GM21390 (cell line): ENCODE data around the gene TNFAIP8.
A peak's percentile ranks its signal among the peaks of the same experiment; 100 is the strongest.

Experiments used
- ATAC-seq: cut with Tn5 transposase; IDR thresholded peaks from one replicate; pipeline ENCODE4 v1.9.1; 2021; ENCODE audit not compliant: unreplicated experiment

Gene TNFAIP8

GRCh38 chr5:119328753-119329602 lies 26.8 kb upstream of the TNFAIP8 start:
- ATAC-seq = no peak

GRCh38 chr5:119329666-119330065 lies 26.2 kb upstream of the TNFAIP8 start:
- no peak for ATAC-seq

DNA sequence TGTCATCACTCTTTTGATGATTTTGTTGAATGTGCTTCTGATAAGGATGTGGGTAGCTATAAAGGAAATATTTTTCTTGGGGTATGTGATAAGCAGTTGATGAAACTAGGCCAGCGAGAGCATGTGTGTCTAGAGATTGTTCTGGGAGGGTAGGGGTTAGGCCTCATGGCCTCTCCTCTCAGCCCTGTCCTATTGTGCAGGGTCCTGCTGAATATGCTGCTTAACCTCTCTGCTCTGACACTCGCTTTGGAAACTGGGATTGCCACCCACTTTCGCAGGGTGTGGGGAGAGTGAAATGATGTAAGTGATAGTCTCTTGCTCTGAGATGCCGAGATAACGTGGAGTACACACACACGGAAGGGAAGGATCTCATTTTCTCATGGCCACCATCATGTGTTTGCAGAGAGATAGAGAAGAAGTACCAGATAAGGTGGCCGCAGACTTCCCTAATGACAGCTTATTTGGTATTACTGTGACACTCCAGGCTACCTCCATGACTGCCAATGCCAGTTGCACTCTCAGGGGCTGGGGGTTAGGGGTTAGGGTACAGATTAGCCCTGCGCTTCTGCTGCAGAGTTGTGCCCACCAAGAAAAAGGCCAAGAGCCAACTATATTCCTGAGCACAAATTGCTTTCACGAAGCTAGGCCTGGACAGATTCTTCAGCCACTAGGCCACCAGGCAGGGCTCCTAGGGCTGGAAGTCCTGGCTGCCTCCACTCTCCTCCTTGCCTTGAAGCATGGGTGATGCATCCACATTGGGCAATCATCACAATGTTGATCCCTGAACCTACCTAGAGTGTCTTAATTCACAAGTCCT lies 25.2 kb upstream of the TNFAIP8 start:
- ATAC-seq = no peak

DNA sequence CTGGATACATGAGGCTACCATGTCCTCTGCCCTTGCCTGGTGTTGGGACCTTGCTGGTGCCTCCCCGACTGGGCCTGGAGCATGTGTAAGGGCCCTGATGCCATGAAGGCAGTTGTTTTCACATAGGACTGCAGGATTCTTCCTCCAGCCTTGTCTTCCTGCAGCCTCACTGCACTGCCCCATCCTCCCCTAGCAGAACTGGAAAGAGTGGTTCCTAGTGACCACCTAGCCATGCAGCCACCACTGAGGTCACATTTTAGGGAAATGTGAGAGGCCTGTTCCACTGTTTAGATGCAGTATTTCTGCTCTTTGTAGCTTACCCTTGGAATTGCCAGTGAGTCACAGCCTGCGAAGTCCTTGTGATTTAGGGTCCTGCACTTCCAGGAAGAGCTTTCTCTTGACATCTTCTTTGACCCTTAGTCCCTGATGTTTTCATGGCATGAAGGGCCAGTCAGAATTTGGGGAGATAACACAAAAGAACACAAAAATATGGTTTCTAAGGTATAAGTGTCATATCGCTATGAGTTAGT lies 24.2 kb upstream of the TNFAIP8 start:
- no peak for ATAC-seq

DNA sequence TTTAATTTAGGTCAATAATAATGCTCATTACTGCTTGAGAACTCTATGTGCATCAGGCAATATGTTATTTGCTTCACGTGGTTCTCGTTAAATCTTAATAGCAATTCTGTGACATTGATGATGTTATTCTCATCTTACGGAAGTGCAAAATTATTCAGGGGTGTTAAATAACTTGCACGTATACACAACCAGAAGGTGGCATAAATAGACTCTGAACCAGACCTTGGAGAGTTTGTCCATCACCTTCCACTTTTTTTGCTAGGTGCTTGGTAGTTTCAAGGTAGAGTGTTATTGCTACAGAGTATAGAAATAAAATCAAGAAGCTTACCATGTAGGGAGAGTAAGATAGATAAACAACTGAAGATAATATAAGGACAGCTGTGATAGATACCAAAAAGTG lies 23.6 kb upstream of the TNFAIP8 start:
- ATAC-seq = peak; percentile 2

GRCh38 chr5:119332978-119333401 lies 22.8 kb upstream of the TNFAIP8 start:
- ATAC-seq = peak; percentile 29

GRCh38 chr5:119333421-119333851 lies 22.4 kb upstream of the TNFAIP8 start:
- peak; percentile 16 for ATAC-seq

- ATAC-seq = no peak
These were observed 20.6 kb upstream of the TNFAIP8 start for GRCh38 chr5:119335261-119335677.

- ATAC-seq = no peak
These were observed 19.6 kb upstream of the TNFAIP8 start for GRCh38 chr5:119336262-119336661.

- ATAC-seq = no peak
These were observed 18.8 kb upstream of the TNFAIP8 start for GRCh38 chr5:119336845-119337580.

DNA sequence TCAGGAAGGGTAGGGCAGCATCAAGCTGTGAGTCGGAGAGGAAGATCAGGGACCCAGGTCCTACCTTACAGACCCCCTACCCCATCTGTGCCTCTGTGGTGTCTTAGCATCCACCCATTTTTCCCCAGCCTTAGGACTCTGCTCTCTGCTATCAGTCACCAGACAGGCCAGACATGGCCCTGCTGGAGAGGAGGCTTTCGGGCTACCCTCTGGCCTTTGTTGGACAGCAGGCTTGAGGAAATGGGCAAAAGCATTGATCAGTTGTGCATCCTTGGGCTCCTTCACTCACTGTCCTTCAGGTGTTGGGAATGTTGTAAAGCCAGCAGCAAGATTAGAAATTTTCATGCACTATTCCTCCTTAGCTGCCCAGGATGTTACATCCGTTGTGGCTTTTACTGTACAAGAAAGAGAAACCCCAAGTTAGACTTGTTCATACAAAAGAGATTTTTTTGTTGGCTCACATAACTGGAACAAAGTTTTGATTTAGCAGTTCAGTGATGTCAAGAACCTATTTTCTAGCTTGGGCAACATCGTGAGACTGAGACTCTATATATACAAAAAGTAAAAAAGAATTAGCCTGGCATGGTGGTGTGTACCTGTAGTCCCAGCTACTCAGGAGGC lies 17.4 kb upstream of the TNFAIP8 start:
- ATAC-seq = no peak

GRCh38 chr5:119339344-119339743 lies 16.5 kb upstream of the TNFAIP8 start:
- no peak for ATAC-seq

- peak; percentile 7 for ATAC-seq
These were observed 15.9 kb upstream of the TNFAIP8 start for GRCh38 chr5:119339965-119340364.

- peak; percentile 53 for ATAC-seq
These were observed 15.1 kb upstream of the TNFAIP8 start for GRCh38 chr5:119340597-119341218.

DNA sequence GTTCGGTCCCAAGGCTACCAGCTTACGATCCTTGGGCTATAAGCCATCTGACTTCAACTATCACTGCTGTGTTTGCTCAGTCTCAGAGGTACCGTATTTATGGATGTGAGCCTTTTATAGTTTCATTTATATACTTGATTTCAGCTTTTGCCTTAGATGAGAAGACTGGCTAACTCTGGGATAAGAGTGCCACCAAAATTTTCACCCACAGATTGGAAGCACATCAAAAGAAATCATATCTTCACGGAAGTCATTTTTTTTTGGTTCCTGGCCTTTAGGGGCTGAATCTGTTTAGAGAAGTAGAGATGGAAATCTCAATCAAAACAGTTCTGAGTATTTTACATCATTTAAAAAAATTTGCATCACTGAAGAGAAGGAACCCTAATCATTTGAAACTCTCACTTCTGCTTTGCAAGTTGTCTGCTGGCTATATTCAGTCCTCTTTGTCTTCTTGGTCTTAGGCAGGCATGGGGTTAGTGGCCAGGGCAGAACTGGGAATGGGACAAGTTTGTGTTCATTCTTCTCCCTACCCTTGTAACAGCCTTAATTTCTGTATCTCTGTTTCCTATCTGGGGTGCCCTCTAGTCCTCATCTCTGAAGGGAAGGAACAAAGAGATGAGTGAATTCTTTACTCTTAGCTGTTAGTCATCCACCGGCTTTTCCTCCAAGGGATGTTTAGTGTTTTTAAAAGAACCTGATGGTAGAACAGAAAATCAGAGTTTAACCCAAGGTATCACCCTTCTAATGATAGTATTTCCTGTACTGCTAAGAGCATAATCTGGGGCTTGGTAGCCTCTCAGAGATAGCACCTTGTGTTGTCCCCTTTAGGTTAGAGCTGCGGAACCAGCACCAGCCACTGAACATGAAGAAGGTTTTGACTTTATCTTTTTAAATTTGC lies 14.1 kb upstream of the TNFAIP8 start:
- ATAC-seq = peak; percentile 51

DNA sequence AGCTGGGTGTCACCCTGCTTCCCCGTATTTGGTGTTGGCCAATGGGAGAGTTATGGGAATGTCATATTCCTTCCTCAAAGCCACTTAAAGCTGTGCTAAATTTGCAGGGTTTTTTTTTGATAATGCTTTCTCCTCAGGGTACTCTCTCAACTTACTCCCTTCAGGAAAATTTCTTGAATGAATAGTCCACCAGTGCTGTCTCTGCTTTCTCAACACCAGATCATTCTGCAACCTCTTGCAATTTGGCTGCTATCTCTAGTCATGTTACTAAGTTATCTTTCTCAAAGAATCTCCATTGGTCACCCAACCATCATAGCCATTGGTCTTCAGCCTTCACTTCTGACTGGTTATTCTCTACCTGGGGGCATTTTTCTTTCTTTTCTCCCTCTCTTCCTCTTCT lies 13.4 kb upstream of the TNFAIP8 start:
- no peak for ATAC-seq

DNA sequence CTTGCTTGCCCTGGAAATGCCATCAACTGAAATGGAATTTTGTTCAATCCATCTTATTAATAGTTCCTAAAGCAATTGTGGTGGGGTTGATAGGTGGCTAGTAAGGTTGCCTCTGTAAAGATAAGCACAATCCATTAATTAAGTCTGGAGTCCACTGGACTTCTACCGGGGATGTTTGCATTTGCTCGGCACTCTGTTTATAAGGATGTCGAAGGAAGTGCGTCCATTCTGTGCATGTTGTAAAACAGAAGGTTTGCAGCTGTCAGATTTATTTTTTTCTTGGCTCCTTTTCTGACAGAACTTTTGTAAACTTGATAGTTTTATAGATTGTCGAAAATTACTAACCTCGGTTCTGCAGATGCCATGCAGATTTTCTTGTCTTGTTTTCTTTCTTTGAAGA lies 12.8 kb upstream of the TNFAIP8 start:
- ATAC-seq = no peak

DNA sequence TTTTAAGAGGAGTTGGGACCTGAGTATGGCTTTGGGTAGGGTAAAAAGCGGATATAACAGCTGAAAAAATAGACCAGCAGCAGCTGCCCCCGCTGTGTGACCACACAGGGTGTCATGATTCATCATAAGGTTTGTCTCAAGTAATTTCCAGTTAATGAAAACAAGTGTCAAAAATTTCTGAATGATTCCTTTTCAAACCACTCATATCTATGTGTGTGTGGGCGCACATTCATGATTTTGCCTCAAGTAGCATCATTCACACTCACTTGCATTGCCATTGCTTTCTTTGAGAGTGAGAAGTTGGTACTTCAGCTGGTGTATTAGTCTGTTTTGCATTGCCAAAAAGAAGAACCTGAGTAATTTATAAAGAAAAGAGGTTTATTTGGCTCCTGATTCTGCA lies 12.1 kb upstream of the TNFAIP8 start:
- ATAC-seq = peak; percentile 17

- ATAC-seq = no peak
These were observed 11.6 kb upstream of the TNFAIP8 start for GRCh38 chr5:119344231-119344630.
